HG03354 (cell line): Measurements from ENCODE around the gene BCAT1.
"Not testable (repeated sequence)": the region's sequence is repeated elsewhere in the genome, so short reads cannot be mapped to it uniquely, and the experiment has no call there.

Experiments used
- ATAC-seq: cut with Tn5 transposase; IDR thresholded peaks from one replicate; pipeline ENCODE4 v1.9.1; 2021; ENCODE audit warnings: mild to moderate bottlenecking; ENCODE audit not compliant: unreplicated experiment, poor library complexity, severe bottlenecking

BCAT1 gene

DNA sequence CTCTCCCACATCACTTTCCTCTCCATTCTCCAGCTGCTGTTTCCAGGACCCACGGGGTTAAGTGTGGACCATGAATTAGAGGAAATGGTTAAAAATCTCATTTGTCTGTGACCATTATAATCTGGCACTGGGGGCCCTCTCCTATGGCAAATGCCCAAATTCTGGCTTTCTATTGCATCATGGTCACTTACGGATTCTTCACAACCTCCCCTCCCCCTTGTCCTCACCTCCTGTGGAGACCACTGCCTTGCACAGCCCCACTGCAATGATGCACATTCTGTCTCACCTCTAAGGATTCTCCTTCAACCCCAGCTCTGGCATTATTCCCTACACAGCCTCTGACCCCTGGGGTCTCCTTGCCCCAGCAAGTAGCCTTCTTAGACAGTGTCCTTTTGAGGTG lies 18.9 kb downstream of the BCAT1 start:
- no peak for ATAC-seq

DNA sequence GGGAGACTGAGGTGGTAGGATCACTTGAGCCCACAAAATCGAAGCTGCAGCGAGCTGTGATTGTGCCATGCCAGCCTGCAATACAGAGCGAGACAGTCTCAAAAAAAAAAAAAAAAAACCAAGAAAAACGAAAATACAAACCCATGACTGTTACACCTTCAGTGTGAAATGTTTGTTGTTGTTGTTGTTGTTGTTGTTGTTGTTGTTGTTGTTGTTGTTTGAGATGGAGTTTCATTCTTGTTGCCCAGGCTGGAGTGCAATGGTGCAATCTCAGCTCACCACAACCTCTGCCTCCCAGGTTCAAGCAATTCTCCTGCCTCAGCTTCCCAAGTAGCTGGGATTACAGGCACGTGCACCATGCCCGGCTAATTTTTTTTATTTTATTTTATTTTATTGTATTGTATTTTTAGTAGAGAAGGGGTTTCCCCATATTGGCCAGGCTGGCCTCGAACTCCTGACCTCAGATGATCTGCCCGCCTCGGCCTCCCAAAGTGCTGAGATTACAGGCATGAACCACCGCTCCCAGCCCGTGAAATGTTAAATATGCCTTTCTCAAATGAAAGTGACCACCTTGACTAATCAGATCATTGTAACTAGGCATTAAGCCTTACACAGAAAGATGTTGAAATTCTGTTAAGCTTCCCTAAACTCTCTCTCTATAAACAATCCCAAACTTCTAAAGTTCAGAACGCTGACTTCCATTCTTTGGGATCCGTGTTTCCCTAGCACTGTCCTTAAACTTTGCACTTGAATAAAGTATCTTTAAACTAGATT lies 20.2 kb downstream of the BCAT1 start:
- ATAC-seq, result not testable (repeated sequence)

DNA sequence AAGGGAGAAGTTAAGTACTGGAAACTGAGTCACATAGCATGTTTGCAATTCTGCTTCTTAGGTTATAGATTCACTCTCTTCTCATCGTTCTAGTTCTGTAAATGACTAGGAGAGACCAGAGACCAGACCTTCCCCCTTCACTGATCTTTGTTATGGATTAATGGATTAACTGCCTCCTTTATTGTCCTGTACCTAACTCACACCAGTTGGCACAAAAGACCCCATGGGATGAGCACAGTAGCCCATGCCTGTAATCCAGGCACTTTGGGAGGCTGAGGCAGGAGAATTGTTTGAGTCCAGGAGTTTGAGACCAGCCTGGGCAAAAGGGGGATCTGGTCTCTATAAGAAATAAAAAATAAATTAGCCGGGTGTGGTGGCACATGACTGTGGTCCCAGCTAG lies 20.8 kb downstream of the BCAT1 start:
- no peak for ATAC-seq

DNA sequence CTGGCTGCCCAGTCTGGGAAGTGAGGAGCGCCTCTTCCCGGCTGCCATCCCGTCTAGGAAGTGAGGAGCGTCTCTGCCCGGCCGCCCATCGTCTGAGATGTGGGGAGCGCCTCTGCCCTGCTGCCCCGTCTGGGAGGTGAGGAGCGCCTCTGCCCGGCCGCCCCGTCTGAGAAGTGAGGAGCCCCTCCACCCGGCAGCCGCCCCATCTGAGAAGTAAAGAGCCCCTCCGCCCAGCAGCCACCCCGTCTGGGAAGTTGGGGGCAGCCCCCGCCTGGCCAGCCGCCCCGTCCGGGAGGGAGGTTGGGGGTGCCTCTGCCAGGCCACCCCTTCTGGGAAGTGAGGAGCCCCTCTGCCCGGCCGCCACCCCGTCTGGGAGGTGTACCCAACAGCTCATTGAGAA lies 22.8 kb downstream of the BCAT1 start:
- ATAC-seq, result not testable (repeated sequence)

DNA sequence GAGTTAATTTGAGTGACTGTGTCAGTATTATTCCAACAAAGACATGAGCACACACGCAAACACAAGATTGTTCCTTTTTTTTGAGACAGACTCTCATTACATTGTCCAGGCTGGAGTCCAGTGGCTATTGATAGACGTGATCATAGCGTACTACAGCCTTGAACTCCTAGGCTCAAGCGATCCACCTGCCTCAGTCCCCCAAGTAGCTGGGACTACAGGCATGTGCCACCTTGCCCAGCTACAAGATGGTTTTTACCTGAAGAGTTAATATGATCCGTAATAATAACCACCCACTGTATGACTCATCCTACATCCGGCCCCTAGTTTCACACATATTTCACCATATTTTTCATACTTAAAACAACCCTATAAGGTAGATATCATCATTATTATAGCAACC lies 26.8 kb downstream of the BCAT1 start:
- ATAC-seq, result no peak

DNA sequence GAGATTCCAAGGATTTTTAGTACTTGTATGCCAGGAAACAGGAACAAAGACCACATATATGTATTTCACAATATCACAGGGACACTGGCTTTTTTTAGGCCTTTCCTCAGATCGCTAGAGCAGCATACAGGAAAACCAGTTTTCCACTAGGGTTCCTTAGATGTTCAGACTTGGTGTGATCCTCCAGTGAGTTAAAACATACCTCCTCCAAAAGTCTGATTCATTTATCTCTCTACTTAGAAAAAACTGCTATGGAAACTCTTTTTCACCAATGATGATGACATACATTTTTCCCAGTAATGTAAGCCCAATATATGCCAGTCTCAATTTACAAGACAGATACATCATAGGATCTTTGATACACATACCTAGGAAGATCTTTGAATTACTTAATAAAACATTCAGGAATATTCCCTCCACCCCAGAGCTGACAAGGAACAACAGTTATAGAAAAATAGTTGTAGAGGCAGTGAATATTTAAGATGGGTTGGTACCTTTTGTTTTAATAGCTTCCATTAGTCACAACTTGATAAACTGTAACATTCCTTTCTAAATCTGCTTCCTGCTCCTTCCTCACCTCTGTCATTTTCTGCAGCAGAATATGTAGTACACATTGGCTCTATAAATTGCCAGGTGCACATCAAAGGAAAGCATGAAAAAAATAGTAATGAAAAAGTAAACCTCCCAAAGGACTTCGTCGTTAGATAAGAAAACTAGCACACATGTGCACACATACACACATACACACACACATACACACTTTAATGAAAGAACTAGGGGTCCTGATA lies 27.5 kb downstream of the BCAT1 start:
- no peak for ATAC-seq

DNA sequence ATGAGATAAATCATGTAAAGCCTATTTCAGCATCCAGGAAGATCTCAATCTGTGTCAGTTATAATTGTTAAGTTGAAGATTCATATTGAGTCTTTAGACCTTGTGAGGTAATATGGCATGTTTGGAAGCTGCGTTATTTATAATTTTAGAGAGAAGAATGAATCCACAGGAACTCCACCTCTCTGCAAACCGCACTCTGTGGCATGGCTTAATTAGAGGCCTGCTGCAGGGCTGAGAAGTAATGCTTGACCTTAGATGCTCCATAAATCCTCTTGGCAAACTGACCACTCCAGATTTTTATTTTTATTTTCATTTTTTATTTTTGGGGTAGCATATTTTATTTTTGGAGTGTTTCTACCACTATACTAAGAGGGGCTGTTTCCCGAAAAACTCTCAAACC lies 28.8 kb downstream of the BCAT1 start:
- no peak for ATAC-seq

DNA sequence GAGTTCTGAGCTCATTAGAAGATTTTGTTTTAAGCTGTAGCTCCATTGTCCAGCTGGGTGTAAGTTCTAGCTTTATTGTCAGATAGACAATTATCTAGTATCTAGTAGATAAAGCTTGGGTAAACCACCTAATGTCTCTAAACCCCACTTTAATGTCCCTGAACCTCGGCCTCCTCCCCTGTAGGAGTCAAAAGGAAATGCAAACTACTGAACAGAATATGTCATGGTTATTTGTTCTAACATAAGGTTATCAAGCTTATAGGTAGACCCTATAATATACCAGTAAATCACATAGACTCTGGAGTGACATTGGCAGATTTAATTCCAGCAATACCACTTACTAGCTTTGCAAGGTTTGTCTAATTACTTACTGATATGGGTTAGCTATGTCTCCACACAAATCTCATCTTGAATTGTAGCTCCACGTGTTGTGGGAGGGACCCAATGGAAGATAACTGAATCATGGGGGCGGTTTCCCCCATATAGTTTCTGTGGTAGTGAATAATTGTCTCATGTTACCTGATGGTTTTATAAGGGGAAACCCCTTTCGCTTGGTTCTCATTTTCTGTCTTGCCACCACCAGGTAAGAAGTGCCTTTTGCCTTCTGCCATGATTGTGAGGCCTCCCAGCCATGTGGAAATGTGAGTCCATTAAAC lies 29.4 kb downstream of the BCAT1 start:
- ATAC-seq, result no peak

DNA sequence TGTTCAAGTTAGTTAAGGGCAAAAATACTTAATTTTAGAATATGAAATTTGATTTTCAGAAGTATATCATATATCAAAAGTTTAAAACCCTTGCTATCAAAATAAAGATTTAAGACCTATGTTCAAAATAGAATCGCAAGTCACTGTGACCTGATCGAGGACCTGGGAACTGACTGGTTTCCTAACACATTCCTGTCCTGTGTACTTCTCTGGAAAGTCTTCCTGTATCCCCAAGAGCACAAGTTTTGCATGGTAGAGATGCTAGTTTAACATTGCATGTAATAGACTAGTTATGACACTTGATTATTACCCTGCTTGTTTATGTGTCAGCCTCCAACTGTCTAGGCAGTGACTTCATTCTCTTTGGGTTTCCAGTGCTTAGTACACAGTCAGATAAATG lies 30.3 kb downstream of the BCAT1 start:
- no peak for ATAC-seq

DNA sequence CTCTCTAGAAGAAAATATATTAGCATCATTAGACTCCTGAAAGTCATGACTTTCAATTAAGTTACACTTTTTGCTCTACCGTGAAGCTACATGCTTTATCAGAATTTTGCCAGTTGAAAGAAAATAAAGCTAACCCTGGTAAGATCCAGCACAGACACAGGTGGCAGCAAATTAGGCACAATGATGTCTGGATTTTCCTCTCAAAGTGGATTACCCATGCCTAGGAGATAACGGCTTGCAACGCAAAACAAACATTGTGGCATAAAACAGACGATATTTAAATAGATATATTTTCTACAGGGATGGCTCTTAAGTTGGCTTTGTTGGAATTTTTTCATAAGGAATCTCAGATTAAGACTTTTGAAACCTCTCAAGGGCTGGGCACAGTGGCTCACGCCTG lies 33.4 kb downstream of the BCAT1 start:
- ATAC-seq, result no peak

DNA sequence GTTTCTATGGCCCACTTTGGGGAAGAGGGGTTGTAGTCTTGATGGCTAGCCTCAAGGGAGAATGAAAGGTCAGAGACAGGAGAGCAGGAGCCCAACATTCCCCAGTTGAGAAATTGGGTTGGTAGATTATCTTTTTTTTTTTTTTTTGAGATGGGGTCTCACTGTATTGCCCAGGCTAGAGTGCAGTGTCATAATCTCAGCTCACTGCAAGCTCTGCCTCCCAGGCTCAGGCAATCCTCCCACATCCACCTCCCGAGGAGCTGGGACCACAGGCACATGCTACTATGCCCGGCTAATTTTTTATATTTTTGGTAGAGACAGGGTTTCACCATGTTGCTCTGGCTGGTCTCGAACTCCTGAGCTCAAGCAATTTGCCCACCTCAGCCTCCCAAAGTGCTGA lies 34.9 kb downstream of the BCAT1 start:
- ATAC-seq, result no peak

DNA sequence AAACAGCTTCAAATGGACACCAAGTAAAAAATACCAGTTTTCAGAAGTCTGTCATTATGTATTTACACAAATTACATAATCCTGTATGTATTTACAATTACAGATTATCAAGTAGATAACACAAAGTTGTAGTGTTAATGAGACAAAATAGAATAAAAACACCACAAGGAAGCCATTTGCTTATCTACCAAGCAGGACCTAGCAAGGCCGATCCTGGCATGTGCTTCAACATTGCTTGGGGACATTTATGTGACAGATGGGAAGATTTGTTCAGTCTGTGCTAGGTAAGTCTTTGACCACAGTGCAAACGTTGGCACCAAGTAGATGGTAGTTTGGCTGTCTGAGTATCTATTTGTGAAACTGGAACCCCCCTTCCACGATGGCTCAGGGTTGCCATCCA lies 35.8 kb downstream of the BCAT1 start:
- no peak for ATAC-seq

DNA sequence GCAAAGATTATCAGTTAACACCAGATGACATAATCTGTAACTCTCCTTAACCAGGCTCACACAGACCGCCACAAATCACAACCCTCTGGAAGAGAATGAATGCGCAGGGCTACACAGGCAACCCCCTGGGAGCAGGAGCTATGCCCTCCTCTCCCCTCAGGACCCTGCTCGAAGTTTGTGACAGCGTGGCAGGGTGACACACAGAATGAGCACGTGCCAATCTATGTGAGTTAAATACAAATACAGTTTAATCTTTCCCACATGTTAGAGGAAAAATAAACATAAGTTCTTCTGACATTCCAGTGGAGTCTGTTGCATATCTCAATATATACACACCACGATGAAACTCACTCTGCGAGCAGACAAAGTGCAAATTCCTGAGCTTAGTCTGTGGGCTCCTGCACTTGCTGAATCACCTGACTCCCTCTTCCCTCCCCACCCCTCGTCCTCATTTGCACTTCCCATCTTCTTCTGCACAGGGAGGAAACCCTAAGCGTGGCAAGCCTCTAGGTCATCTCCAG lies 37.6 kb downstream of the BCAT1 start:
- ATAC-seq, result no peak

DNA sequence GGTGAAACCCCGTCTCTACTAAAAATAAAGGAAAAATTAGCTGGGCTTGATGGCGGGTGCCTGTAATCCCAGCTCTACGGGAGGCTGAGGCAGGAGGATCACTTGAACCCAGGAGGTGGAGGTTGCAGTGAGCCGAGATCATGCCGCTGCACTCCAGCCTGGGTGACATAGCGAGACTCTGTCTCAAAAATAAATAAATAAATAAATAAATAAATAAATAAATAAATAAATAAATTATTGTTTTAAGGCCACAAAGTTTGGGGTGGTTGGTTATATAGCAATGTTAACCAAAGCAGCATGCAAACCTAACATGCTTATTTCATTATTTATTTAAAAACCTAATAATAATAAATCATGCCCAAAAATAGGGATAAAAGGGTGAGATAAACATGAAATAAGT lies 38.7 kb downstream of the BCAT1 start:
- not testable (repeated sequence) for ATAC-seq

DNA sequence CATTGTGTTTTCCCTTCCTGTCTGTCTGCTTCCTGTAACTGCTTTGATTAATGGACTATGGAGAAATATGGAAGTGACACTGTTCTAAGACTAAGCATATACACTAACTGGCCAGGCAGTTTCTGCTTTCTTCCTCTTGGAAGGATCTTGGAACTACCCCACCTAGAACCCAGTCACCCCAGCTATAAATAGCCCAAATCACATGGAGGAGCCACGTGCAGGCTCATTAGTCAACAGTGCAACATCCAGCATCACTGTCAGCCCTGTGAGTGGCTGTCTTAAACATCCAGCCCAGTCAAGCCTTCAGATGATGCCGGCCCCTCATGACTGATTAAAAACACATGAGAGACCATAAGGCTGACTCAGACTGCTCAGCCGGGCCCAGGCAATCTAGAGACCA lies 39.2 kb downstream of the BCAT1 start:
- no peak for ATAC-seq

DNA sequence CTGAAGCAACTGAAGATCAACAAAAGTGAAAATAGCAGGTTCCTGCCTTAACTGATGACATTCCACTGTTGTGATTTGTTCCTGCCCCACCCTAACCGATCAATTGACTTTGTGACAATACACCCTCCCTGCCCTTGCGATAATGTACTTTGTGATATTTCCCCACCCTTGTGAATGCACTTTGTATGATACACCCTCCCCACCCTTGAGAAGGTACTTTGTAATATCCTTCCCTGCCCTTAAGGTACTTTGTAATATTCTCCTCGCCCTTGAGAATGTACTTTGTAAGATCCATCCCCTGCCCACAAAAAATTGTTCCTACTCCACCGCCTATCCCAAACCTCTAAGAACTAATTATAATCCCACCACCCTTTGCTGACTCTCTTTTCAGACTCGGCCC lies 41.4 kb downstream of the BCAT1 start:
- ATAC-seq, result no peak

DNA sequence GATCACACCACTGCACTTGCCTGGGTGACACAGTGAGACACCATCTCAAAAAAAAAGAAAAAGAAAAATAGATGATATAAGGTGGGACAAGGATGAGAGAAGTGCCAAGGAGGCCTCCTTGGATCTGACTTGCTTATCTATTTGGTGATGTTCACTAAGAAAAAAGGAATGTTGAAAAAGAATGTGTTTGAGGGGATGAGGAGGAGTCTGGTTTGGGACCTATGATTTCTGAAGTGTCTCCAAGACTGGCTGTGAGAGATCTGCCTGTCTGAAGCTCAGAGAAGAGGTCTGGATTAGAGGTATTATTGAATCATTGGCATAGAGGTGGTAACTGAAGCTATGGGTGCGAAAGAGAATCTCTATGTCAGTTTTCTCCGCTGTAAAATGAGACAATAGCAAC lies 42.8 kb downstream of the BCAT1 start:
- no peak for ATAC-seq

DNA sequence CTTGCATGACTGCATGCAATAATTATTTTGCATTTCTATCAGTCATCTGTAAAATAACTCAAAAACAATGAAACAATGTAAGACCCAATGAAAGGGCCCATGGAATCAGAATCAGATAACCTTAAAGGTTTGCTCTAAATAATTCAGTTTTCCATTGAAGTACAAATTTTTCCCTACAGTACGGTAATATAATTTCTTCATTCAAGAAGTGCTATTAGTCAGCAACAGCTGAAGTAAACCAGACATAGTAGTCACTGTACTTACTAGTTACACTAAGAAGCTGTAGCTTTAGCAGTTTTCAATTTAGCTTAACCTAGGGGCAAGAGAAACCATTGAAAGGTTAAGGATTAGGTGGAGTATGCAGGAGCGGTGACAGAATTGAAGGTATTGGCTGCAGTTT lies 43.5 kb downstream of the BCAT1 start:
- ATAC-seq, result no peak

DNA sequence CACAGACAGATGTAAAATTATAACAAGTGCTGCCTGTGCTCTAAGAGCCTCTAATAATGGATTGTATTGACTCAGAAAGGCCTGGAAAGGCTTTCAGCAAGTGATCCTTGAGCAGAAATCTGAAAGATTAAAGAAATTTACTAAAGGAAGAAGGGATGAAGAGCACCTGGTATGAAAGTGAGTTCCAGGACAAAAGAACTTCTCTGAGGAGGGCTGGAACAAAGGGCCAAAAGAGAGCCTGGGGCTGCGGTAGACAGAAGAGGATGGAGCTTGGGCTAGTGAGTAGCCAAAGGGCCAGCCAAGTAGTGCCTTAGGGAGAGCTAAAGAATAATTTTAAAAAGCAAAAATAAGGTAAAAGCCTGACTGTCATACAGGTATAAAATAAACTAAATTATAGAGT lies 44.0 kb downstream of the BCAT1 start:
- no peak for ATAC-seq

DNA sequence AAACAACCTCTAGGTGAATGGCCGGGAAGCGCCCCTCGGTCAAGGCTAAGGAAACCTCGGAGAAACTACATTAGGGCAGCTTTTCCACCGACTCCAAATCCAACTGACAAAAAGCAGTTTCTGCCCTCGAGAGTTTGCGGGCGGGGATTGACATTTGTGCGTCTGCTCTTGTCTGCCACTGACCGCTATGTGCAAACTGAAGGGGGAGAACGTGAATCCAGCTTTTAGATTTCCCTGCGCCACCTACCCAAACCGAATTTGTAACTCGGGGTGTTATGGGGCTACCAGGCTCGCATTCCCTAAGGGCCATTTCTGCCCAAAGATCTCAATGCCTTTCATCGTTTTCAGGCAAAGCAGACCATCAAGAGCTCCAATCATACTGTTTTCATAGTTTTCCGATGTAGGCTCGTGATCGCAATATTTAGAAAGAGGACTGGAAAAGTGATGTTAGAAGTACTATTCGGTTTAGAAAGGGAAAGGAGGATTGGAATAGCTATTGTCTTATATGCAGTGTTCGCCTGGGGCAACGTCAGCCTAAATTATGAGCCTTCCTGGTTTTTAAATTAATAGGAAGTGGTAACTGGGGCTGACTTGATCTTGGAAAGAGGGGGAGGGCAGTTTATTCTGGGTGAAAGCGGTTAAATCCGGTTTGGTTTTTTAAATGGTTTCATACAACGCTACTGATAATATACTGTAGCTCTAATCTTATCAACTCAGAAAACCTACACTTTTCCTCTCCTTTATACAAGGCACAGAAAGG lies 45.4 kb downstream of the BCAT1 start:
- ATAC-seq, result no peak
